Measurements from ENCODE around the gene FSTL4.

FSTL4 gene

DNA sequence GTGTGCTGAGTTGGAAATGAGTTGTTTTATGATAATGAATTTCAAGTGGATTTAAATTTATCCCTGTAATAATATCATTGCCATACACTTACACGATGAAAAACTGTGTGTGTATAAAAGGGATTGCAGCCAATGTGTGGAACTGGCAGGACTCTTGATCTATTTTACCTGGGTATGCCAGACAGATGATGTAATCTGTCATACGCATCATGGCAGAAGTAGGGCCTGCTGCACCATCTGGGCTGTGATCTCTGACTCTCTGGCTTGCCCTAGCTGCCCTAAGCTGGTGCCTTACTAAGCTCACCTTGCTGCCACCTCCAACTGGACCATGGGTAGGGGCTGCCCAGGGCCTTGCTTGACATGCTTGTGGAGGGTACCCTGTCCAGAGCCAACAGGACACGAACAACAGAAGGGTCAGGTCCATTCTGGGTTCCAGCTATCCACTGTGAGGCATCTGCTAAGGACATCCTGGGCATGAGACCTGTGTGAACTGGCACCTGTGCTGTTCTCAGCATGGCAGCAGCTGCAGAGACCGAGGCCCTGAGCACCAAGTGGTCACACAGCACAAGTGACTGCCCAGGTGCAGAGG is 184.2 kb downstream of the FSTL4 start:
- peaks cover 18% of the 10 kb centered on the region for H3K4me1 ChIP-seq (ENCODE audit: control insufficient read depth, insufficient read depth, low read length, poor library complexity, severe bottlenecking)
- H3K9me3 ChIP-seq (ENCODE audit: control insufficient read depth, low read length) = no peaks in the 10 kb centered on the region
- 85 to 97% methylated on average over 3 to 4 of the region's 4 CpGs for WGBS, 2 experiments (ENCODE audit: insufficient coverage in 2 of 2)
- no peaks in the 10 kb centered on the region for H3K36me3 ChIP-seq (ENCODE audit: control insufficient read depth, insufficient read depth, low read length)
- no peak overlapping the region for H3K4me3 ChIP-seq (ENCODE audit: extremely low read depth, insufficient read depth, low read length, poor library complexity, severe bottlenecking)
- H3K27ac ChIP-seq (ENCODE audit: low read depth, low read length, severe bottlenecking) = no peak overlapping the region

DNA sequence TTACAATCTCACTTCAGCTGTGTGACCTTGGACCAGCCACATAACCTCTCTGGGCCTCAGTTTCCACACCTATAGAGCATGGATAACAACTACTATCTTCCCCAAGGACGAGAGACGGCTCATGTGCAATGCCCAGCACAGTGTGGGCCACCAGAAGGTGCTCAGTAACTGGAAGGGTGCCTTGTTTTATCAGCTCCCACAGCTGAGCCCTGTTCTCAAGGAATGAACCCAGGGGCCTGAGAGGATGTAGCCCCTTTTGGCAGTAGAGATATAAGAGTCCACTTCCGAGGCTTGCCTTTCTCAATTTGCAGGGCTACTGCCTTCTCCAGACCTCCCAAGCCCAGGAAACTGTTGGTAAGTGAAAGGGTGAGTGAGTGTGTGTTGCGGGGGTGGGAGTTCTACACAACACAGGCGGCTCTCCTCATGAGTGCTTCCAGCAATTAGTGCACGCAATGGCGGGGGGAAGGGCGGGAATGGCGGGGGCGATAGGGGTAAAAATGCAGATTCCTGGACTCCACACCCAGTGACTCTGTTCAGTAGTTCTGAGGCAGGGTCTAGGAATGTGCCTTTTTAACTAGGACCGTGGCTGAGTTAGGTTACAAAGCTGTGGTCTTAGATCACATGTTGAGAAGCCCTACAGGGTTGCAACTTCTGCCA is 185.1 kb downstream of the FSTL4 start:
- WGBS, 2 experiments (ENCODE audit: insufficient coverage in 2 of 2) = 74% methylated on average over 6 to 9 of the region's 11 CpGs
- Histone ChIP-seq H3K9me3 (ENCODE audit: control insufficient read depth, low read length) (no peaks in the 10 kb centered on the region), H3K27ac (ENCODE audit: low read depth, low read length, severe bottlenecking) (peak overlapping the region; percentile 36), H3K36me3 (ENCODE audit: control insufficient read depth, insufficient read depth, low read length) (no peaks in the 10 kb centered on the region), H3K4me1 (ENCODE audit: control insufficient read depth, insufficient read depth, low read length, poor library complexity, severe bottlenecking) (peaks cover 18% of the 10 kb centered on the region), H3K4me3 (ENCODE audit: extremely low read depth, insufficient read depth, low read length, poor library complexity, severe bottlenecking) (no peak overlapping the region)

DNA sequence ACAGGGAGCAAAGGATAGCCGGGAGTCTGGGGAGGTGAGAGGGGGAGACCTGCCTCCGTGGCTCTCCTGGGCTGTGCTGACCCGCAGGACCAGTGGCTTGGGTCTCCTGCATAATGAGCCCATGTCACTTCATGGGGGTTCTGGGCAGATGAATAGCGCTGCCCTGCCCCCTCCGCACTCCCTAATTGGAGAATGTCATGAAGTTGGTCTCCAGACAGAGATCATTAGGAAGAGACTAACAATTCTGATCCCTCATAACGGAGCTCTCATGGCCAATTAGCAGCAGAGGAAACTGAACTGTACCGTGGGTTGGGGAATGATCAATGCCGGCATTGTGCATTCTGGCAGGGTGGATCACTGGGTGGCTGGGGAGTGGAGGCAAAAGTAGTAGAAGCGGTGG is 186.1 kb downstream of the FSTL4 start:
- peaks cover 18% of the 10 kb centered on the region for H3K4me1 ChIP-seq (ENCODE audit: control insufficient read depth, insufficient read depth, low read length, poor library complexity, severe bottlenecking)
- H3K36me3 ChIP-seq (ENCODE audit: control insufficient read depth, insufficient read depth, low read length) = no peaks in the 10 kb centered on the region

DNA sequence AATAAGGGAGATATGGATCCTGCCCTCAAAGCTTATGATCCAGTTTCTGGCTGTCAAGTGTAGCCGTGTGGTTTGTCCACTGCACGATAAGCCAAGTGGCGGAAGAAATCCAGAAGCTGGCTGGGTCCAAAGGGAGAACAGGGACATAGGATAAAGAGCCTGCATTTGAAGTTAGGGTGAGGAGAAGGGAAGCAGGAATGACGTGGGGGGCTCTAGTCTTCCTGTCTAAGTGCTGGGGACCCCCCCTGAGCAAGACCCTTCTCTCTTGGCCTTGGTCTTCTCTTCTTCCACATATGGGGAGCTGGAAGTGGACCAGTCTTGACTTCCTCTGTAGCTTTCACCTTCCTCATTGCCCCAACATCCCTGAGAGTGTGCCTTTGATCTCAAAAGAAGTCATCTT is 186.6 kb downstream of the FSTL4 start:
- no peak overlapping the region for H3K4me3 ChIP-seq (ENCODE audit: extremely low read depth, insufficient read depth, low read length, poor library complexity, severe bottlenecking)
- no peak overlapping the region for H3K27ac ChIP-seq (ENCODE audit: low read depth, low read length, severe bottlenecking)
- H3K9me3 ChIP-seq (ENCODE audit: control insufficient read depth, low read length) = no peaks in the 10 kb centered on the region
- WGBS, 2 experiments (ENCODE audit: insufficient coverage in 2 of 2) = 87% methylated on average over 3 to 4 of the region's 4 CpGs
- no peaks in the 10 kb centered on the region for H3K36me3 ChIP-seq (ENCODE audit: control insufficient read depth, insufficient read depth, low read length)
- H3K4me1 ChIP-seq (ENCODE audit: control insufficient read depth, insufficient read depth, low read length, poor library complexity, severe bottlenecking) = peaks cover 18% of the 10 kb centered on the region

More for the DNA sequence above, 186.1 kb downstream of the FSTL4 start:
- WGBS, 2 experiments (ENCODE audit: insufficient coverage in 2 of 2) = 75 to 80% methylated on average over 8 to 9 of the region's 9 CpGs
- H3K4me3 ChIP-seq (ENCODE audit: extremely low read depth, insufficient read depth, low read length, poor library complexity, severe bottlenecking) = no peak overlapping the region
- no peaks in the 10 kb centered on the region for H3K9me3 ChIP-seq (ENCODE audit: control insufficient read depth, low read length)
- no peak overlapping the region for H3K27ac ChIP-seq (ENCODE audit: low read depth, low read length, severe bottlenecking)

DNA sequence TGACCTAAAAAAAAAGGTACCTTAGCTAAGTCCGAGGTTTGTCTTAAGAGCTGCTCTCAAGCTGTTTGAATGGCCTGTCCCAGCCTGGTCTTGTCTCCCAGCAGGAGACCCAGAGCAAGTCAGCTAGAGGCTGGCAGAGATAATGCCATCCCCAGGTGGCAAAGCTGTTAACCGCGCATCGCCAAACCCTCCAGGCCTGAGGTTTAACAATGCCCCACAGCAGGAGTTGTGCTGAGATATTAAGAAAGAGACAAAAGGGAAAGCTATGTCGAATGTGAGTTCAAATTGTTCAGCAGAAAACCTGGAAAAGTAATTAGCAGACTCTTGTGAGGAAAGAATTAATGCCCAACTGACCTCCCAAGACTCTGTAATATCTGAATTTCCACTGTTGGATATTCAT is 187.1 kb downstream of the FSTL4 start:
- Histone ChIP-seq H3K36me3 (ENCODE audit: control insufficient read depth, insufficient read depth, low read length) (no peaks in the 10 kb centered on the region), H3K4me1 (ENCODE audit: control insufficient read depth, insufficient read depth, low read length, poor library complexity, severe bottlenecking) (peaks cover 18% of the 10 kb centered on the region), H3K9me3 (ENCODE audit: control insufficient read depth, low read length) (no peaks in the 10 kb centered on the region), H3K27ac (ENCODE audit: low read depth, low read length, severe bottlenecking) (no peak overlapping the region), H3K4me3 (ENCODE audit: extremely low read depth, insufficient read depth, low read length, poor library complexity, severe bottlenecking) (no peak overlapping the region)
- 19 to 21% methylated on average over 5 of the region's 5 CpGs for WGBS, 2 experiments (ENCODE audit: insufficient coverage in 2 of 2)

DNA sequence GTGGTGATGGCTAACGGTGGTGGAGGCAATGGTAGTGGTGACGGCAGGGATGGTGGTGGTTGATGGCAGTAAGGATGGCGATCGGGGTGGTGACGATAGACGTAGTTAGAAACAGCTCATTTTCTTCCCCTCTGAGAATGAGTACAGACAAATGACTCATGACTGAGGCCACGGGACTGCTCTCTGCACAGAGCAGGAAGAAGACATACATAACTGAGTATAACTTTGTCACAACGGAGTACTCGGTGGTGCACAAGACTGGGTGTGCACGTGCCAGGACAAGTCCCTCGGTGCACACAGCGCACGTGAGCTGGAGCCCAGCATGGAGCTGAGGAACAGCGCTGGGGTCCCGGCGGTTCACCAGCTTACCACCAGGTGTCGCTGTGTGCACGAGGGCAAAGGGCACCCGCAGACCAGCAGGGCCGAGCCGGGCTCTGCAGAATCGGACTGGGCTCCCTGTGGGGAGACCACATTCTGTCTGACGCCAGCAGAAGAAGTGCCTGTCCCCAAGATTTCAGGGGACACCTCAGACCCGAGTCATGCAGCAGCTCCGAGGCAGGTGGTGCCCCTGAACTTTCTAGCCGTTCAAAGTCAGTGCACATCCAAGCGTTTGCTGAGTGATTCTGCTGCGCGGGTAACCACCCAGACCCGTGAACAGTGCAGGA is 188.6 kb downstream of the FSTL4 start:
- Histone ChIP-seq H3K4me3 (ENCODE audit: extremely low read depth, insufficient read depth, low read length, poor library complexity, severe bottlenecking) (no peak overlapping the region), H3K27ac (ENCODE audit: low read depth, low read length, severe bottlenecking) (no peak overlapping the region), H3K36me3 (ENCODE audit: control insufficient read depth, insufficient read depth, low read length) (no peaks in the 10 kb centered on the region), H3K4me1 (ENCODE audit: control insufficient read depth, insufficient read depth, low read length, poor library complexity, severe bottlenecking) (peaks cover 18% of the 10 kb centered on the region), H3K9me3 (ENCODE audit: control insufficient read depth, low read length) (no peaks in the 10 kb centered on the region)
- WGBS, 2 experiments (ENCODE audit: insufficient coverage in 2 of 2) = 24 to 42% methylated on average over 24 to 30 of the region's 30 CpGs

DNA sequence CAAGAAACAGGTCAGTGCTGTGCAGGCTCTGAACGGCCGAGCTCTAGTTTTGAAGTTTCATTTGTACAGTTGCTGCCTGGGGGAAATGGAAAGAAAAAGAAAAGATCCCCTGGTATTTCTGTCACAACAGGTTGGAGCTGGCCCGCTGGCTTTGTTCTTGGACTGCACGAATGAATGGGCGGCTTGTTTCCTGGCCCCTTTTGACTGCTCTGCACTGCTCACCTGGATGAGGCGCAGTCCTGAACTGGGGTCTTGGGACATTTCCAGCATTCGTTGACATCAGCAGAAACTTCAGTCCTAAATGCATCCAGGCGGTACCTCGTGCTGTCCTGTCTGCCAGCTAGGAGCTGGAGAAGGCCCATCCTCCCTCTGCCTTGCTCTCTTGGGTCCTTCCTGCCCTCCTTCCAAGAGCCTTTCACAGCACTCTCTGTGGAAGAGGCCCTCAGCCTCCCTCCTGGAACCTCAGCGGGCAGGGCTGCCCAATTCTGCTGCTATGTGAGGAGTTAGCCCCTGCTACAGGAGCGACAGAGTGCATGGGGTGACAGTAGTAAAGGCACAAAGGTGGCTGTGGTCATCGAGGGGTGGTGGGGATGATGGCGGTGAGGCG is 189.2 kb downstream of the FSTL4 start:
- Histone ChIP-seq H3K27ac (ENCODE audit: low read depth, low read length, severe bottlenecking) (no peak overlapping the region), H3K9me3 (ENCODE audit: control insufficient read depth, low read length) (no peaks in the 10 kb centered on the region), H3K4me3 (ENCODE audit: extremely low read depth, insufficient read depth, low read length, poor library complexity, severe bottlenecking) (no peak overlapping the region), H3K4me1 (ENCODE audit: control insufficient read depth, insufficient read depth, low read length, poor library complexity, severe bottlenecking) (peaks cover 18% of the 10 kb centered on the region), H3K36me3 (ENCODE audit: control insufficient read depth, insufficient read depth, low read length) (no peaks in the 10 kb centered on the region)
- 81 to 87% methylated on average over 11 to 14 of the region's 14 CpGs for WGBS, 2 experiments (ENCODE audit: insufficient coverage in 2 of 2)

DNA sequence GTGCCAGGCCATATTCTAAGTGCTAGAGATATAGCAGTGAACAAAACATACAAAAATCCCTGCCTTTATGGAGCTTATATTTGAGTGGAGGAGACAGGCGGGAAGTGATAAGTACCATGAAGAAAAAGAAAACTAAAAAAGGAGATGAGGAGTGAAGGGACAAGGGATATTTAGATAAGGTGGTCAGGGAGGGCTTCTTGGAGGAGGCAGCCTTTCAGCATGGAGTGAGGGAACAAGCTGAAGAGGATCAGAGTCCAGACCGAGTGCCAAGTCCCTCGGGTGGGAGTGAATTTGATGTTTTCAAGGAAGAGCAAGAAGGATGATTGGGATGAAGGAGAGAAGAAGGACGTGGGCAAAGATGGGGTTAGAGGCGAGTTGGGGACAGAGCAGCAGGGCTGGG is 190.5 kb downstream of the FSTL4 start:
- no peaks in the 10 kb centered on the region for H3K36me3 ChIP-seq (ENCODE audit: control insufficient read depth, insufficient read depth, low read length)
- WGBS, 2 experiments (ENCODE audit: insufficient coverage in 2 of 2) = 73 to 87% methylated on average over 5 of the region's 5 CpGs
- no peak overlapping the region for H3K4me3 ChIP-seq (ENCODE audit: extremely low read depth, insufficient read depth, low read length, poor library complexity, severe bottlenecking)
- H3K4me1 ChIP-seq (ENCODE audit: control insufficient read depth, insufficient read depth, low read length, poor library complexity, severe bottlenecking) = peaks cover 9% of the 10 kb centered on the region
- no peak overlapping the region for H3K27ac ChIP-seq (ENCODE audit: low read depth, low read length, severe bottlenecking)
- no peaks in the 10 kb centered on the region for H3K9me3 ChIP-seq (ENCODE audit: control insufficient read depth, low read length)

DNA sequence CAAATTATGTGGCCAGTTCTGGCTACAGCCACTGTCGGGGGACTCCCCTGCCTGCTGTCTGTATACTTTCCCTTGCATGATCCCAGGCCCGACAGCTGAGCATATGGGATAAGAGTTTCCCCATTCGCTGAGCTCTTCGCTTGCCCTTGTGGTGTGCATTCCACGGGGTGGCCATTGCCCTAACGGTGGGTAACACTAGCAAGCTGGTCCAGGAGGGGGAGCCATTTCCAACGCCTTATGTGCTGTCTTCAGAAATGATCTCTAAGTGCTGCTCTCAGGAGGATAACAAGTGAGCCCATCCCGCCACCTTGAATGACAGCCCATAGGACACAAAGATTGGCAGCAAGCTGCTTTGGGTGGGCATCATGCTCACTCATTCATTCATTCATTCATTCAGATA is 190.9 kb downstream of the FSTL4 start:
- no peaks in the 10 kb centered on the region for H3K36me3 ChIP-seq (ENCODE audit: control insufficient read depth, insufficient read depth, low read length)
- H3K4me3 ChIP-seq (ENCODE audit: extremely low read depth, insufficient read depth, low read length, poor library complexity, severe bottlenecking) = no peak overlapping the region
- H3K4me1 ChIP-seq (ENCODE audit: control insufficient read depth, insufficient read depth, low read length, poor library complexity, severe bottlenecking) = peaks cover 7% of the 10 kb centered on the region
- no peaks in the 10 kb centered on the region for H3K9me3 ChIP-seq (ENCODE audit: control insufficient read depth, low read length)
- WGBS, 2 experiments (ENCODE audit: insufficient coverage in 2 of 2) = 67 to 69% methylated on average over 7 to 8 of the region's 8 CpGs
- no peak overlapping the region for H3K27ac ChIP-seq (ENCODE audit: low read depth, low read length, severe bottlenecking)

DNA sequence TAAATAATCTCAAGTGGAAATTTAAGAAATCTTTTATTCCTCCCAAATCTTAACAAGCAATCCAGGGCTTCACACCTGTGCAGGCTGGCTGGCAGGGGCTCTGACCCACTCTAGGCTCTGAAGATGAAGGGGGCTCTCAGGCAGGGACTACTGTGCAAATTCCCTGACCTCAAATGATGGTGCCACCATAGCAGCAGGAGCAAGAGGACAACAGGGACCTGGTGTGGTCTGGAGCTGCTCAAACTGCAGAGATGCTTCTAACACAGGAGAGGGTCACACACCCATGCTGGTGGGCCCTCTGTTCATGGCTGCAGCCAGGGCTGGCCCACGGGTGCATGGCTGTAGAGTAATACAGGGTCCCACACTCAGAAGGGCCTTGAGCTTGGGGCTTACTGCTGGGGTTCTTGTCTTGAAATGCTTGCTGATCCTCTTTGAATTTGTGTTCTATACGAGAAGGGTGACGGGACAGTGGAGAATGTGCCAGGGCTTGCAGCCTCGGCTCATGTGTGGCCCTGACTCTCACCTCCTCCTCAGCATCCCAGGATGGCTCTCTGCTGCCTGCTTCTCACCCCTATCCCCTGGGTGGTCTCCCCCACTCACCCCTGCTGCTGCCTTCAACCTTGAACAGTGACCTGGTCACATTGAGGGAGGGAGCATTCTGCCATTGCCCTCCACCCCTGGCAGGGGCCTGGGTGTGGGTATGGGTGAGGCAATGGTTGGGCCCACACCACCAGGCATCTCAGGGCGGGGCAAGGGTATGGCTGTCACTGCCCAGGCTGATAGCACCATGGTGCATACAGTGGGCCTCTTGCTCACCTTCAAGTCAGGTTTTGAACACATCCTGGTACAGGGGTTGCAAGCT is 191.7 kb downstream of the FSTL4 start:
- Histone ChIP-seq H3K4me1 (ENCODE audit: control insufficient read depth, insufficient read depth, low read length, poor library complexity, severe bottlenecking) (peaks cover 6% of the 10 kb centered on the region), H3K27ac (ENCODE audit: low read depth, low read length, severe bottlenecking) (no peak overlapping the region), H3K4me3 (ENCODE audit: extremely low read depth, insufficient read depth, low read length, poor library complexity, severe bottlenecking) (no peak overlapping the region), H3K9me3 (ENCODE audit: control insufficient read depth, low read length) (no peaks in the 10 kb centered on the region), H3K36me3 (ENCODE audit: control insufficient read depth, insufficient read depth, low read length) (no peaks in the 10 kb centered on the region)
- WGBS, 2 experiments (ENCODE audit: insufficient coverage in 2 of 2) = 83 to 90% methylated on average over 3 to 4 of the region's 5 CpGs
